HG02840 (cell line): ENCODE results near the gene CMTM8.

ENCODE experiments used
- ATAC-seq: cut with Tn5 transposase; IDR thresholded peaks from one replicate; pipeline ENCODE4 v1.9.1; 2021; ENCODE audit warnings: mild to moderate bottlenecking, moderate library complexity, moderate number of reproducible peaks; ENCODE audit not compliant: unreplicated experiment, low FRiP score

The CMTM8 gene

DNA sequence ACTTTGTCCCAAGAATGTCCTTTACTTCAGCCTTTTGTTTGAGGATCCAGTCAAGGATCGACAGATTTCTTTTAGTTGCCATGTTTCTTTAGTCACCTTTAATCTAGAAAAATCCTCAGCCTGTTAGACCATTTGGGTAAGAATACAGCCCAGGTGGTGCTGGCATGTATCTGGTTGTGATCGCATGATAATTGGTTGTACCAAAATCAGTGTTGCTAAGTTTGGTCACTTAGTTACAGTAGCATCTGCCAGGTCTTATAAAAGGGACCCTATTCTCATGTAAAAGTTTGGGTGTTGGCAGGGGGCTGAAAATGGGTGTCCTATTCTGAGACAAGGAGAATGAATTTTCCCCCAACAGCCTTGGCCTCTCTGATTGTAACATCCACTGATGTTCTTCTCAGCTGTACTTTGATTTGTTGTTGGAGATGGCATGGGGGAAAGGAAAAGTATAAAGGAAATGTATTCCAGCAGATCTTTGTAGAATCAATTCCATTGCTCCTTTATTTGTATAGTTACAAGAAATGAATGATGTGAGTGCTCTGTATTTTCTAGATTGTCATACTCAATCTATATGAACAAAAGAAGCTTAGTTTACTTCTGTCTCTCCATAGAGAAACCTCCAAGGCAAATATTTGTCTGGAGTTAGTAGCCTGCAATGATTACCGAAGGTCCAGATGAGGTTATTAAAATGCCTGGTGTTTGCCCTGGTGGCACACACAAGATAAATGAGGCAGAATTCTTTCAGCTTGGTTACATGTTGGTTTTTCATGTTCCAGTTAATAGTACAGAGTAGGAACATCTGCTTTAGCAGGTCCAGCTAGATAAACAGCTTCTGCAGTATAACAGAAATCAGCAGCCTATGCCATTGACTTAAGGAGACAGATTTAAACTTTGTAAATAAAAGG is 65.7 kb downstream of the CMTM8 start:
- no peak for ATAC-seq

DNA sequence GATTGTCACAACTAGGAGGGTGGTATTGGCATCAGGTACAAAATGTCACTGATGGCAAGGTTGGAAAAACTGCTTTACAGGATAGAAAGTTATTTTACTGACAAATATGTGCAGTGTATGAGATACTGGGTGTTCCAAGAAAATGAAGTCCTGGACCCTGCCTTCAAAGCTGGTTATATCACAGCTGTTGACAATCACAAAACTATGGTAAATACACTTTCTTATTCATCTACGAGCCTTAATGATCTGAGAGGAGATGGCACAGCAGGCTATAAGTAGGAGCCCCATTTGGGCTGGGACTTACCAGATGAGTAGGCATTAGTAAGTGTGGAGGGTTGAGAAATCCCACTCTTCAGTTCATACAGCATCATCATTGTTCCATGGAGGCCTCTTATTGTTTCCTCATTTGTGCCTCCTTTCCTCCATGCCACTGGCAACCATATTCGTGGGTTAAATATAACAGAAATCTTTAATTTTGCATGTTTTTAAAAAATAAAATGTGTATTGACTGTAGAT is 66.9 kb downstream of the CMTM8 start:
- no peak for ATAC-seq

DNA sequence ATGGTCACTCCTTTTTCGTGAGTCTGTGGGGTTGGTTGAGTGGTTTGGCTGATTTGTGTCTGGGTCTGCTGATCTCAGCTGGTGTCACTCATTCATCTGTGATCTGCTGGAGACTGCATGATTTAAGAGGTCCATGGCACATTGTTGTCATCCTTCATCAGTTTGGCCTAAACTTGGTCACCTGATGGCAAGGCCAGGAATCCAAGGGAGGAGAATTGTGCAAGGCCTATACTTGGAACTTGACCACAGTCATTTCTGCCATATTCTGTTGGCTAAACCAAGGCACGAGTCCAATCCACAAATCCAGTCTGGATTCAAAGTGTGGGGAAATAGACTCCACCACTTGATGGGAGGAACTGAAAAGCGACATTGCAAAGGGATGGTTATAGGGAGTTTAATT is 67.6 kb downstream of the CMTM8 start:
- ATAC-seq = no peak

DNA sequence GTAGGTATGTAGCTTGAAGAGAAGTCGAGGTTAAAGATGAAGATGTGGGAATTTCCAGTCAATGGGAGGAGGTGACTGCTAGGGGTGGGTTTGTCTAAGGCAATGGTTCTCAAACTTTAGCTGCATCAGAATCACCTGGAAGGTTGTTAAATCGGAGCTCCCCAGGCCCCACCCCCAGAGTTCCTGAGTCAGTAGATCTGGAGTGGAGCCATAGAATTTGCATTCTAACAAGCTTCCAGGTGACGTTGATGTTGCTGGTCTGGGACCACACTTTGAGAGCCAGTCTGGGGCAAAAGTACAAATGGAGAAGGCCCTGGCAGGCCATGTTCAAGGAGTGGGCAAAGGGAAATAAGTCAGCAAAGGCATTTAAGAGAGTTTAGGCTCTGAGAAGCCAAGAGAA is 69.1 kb downstream of the CMTM8 start:
- no peak for ATAC-seq

DNA sequence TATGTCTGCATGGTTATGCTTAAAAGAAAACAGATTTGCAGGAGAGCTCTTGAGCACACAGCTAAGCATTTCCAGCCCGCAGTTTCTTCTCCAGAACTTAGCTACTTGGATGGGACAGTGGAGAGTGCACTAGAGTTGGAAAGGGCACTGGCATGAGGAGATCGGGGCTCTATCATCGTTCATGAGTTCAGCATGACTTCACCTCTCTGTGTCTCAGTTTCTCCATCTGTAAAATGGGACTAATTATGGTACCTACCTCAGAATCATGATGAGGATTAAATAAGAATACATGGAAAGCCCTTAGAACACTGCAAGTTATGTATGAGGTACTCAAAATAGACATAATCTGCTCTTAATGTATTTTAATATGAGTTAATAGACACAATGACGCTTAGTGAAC is 69.9 kb downstream of the CMTM8 start:
- ATAC-seq = no peak

DNA sequence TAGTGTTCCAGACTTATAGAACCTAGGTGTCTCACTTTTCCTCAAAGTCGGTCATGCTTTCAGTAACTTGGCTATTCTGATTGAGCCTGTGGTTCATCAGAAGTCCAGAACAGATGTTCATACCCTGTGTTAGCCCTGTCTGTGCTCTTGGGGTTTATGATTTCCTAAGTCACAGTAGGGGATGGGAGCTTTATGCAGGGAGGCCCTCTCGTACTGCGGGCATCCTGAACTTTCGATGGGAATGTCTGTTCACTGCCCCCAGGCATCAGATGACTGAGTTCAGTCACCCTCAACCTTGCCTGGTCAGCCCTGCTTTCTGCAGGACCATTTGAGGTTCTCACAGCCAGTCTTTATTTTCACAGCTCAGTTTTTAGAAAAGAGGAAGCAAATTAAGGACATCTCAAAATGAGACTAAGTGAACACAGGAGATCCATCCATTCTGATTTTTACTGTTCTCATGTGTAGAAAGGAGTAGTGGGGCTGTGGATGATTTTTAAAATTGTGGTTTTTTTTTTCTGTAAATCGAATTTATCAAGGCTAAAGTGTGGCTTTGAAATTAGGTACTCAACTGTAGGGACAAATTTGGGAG is 71.3 kb downstream of the CMTM8 start:
- no peak for ATAC-seq

DNA sequence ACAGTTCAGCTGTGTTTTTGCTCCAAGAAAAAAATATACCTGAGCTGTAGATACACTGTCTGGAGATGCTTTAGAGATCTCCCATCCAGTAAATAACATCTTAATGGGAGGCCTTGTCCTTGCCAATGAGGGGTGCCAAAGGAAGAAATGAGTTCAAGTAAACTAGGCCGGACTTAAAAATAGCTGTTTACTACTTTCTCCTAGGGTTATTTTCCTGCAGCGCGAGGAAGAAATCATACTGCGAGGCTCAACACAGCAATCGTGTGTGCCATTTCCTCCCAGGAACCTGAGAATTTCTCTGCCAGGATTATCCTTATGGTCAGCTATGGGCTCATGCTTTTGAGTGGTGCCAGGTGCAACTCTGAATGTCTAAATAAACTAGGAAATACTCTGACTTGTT is 71.9 kb downstream of the CMTM8 start:
- no peak for ATAC-seq

DNA sequence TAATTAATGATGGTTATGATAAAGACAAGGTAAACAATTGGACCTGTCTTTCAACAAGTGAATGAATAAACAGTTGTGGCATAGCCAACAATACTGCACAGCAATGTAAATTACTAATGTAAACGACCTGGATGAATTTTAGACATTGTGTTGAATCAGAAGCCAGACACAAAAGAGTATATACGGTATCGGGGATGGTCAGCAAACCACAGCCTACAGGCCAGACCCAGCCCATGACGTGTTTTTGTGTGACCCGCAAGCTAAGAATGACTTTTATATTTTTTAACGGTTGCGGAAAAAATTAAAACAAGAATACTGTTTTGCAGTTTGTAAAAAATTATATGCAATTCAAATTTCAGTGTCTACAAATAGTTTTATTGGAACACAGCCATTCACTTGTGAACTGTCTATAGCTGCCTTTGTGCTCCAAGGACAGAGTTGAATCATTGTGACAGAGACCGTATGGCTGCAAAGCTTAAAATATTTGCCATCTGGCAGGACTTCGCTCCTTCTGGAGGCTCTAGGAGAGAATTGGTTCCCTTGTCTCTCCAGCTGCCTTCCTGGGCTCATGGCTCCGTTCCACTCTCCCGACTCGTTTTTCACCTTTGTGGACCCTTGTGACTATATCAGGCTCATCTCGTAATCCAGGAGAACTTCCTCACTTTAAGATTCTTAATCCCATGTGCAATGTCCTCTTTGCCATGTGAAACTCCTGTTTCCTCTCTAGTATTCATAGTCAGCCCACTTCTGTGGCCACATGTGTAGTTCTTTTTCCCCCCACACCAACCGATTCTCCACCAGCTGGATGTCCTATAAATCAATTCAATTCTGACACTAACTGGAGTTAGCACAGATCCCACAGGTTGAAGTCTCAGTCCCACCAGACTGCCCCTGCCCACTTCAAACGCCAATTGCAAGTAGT is 72.7 kb downstream of the CMTM8 start:
- no peak for ATAC-seq

DNA sequence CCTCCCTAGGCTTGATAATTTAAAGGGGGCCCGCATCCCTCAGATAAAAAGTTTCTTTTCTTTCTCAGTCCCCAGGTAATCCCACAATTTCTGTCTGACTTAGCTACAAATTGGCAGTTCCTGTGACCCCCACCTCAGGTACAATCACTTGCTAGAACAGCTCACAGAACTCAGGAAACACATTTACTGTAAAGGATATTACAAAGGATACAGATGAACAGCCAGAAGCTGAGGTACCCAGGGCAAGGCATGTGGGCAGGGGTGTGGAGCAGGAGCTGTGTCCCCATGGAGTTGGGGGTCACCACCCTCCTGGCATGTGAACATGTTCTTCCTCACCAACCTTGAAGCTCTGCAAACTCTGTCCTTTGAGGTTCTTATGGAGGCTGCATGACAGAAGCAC is 73.8 kb downstream of the CMTM8 start:
- ATAC-seq = no peak

DNA sequence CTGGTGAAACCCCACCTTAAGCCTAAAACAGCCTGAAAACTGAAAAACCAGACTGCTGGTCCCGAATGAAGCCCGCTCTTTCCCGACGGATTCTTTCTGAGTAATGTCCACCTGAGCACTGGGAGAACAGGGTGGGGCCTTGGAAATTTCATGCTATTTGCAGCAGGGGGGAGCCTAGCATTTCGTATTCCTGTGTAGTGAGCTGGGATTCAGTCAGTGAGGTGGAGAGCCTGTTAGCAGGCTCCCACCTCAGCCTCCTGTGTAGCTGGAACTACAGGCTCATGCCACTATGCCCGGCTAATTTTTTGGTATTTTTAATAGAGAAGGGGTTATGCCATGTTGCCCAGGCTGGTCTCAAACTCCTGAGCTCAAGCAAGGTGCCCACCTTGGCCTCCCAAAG is 74.7 kb downstream of the CMTM8 start:
- ATAC-seq = no peak

DNA sequence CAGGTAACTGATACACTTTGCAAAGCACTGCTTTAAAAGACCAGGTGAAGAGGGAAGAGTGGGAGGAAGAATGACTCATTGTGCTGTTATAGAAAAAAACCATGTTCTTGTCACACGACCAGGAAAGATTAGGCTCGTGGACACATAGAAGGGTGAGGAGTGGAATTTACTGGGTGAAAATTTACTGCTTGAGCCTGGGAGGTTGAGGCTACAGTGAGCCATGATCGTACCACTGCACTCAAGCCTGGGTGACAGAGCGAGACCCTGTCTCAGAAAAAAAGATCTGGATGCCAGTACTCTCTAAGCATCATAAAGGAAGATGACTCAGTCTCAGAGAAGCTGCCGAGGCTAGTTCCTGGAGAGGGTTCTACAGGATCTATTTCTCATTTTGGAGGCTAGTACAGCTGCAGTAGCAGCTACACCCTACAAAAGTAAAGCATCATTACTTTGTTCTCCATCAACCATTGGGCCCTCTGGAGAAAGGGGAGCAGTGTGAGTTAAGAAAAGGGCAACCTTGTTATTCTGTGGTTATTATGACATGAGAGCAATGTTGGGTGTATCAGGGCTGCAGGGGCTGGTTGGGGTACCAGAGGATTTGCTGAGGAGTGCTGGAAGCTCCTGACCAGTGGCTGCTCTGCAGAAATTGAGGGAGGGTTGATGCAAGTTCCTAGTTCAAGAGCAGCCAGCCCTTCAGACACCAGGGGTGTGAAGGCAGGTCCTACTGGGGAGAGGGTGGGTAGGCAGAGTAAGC is 75.4 kb downstream of the CMTM8 start:
- ATAC-seq = no peak

DNA sequence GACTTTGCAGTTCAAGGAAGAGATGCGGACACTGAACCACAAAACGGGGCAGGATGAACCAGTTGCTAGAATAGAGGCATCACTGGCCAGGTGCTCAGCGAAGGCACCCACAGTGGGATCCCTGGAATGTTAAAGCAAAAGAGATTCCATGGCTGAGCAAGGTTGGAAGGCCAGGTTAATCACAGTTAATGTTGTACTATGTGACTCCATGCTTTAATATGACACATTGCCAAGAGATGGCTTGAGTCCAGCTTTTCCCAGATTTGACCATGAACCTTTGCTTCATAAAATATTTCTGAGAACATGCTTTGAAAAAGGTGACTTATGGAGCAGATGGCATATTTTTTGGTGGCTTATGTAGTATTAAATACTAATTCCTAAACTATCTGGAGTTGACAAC is 77.0 kb downstream of the CMTM8 start:
- ATAC-seq = no peak

DNA sequence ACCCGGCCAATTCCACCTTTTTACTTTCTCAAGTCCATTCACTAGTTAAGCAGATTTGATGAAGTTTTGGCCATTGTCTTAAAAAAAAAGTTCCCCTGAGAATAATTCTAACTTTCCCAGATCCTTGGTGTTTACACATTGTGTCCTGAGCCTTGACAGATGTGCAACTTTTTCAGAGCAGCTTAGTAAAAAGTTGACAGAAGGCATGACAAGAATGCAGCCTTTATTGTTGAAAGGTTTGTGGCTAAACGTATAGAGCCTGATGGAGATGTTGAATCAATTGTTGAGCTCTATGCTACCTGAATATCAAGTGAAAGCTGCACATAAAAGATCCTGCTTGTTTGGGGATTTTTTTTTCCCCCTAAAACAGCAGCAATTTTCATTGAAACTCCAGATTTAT is 77.8 kb downstream of the CMTM8 start:
- ATAC-seq = no peak

DNA sequence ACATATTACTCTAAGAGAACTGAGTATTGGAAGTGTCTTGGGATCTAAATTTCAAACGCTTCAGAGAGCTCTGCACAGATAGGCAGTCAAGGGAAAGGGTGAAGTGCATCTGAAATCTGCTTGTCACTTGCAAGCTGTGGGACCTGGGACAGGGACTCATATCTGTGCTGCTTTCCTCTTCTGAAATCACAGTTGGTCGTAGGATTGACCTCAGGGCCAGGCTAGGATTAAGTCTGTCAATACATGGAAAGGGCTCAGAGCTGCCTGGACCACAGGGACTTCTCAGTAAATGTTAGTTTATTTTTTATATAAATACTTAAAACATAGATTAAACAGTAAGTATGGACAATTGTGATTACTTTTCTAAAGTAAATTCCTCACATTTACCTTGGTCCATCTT is 78.5 kb downstream of the CMTM8 start:
- ATAC-seq = no peak

DNA sequence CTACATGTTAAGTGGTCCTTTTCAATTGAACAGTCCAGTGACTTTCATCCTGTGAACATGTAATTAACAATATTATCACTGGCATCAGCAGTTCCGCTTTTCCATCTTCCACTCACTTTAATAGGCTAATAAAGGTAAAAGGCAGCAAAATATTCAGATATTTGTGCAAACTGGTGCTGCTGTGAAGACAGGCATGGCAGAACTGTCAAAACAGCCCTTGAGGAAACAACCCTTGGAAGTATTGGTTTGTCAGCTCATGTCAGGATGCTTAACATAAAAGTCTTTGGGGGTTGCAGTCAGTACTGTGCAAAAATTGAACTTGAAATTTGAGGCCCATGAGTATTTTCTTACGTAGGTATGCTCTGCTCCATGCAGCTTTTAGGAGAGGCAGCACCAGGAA is 81.1 kb downstream of the CMTM8 start:
- no peak for ATAC-seq

DNA sequence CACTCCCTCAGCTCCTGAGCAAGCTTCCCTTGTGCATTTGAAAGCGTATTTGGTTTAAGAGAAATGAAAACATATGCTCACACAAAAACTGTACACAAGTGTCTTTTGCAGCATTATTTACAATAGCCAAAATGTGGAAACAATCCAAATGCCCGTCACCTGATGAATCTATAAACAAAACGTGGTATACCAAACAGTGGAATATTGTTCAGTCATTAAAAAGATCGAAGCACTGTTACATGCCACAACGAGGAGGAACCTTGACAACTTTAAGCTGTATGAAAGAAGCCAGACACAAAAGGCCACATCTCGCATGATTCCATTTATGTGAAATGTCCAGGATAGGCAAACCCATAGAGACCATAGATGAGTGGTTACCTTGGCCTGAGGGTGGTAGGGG is 81.6 kb downstream of the CMTM8 start:
- no peak for ATAC-seq

DNA sequence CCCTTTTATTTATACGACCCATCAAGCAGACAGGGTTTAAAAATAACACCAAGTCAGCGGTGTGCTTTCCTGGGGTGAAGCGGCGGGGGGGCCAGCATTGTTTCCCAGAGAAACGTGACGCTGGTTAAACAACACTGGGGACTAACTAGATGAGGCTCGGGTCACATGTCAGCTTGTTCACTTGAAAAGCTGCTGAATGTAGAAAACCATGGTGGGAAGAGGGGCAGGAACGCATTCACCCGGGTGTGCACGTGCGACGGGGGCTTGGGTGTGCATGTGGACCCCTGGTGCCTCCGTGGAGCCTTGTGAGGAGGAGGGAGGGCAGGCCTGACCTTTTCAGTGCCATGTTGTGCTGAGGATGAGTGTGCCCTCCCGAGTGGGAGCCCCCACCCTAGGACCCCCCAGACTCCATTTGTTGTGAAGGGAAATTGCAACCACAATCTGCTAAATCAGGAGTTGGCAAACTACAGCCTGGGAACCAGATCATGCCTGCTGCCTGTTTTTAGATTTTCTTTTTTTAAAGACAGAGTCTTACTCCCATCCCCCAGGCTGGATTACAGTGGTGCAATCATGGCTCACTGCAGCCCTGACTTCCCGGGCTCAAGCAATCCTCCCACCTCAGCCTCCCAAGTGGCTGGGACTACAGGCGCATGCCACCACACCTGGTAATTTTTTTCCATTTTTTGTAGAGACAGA is 82.8 kb downstream of the CMTM8 start:
- ATAC-seq = no peak

DNA sequence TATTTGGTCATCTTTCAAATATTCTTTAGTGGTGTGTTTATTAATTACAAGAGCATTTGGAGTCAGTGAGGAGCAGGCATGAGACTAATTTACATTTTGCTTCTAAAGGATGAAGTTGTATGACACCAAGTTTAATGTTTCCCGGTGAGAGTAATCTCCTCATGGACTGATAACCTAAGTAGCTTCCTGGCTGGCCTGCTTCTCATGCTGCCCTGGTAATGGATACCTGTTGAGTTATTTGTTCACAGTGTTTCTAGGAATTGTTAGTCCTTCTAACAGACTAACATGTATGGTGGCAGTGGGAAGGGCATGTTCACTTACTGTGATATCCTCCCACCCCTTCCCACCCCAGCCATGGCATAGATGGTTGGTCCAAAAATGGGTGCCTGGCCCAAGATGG is 83.8 kb downstream of the CMTM8 start:
- ATAC-seq = no peak

DNA sequence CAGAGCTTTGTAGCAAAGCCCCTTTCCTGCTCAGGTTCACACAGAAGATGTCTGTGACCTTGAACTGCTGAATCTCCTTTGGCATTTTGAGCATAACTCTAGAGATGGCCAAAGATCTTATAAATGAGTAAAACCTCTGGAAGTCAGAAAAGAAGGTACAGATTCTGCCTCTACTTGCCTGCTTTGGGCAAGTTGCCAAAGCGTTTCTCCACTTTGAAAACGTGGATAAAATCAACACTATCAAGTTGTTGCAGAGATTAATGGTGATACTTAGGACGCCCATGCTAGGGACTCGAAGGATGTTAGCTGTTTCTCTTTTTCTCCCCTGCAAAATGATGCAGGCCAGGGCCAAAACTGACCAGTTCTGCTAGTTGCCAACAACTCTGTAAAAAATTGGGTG is 85.1 kb downstream of the CMTM8 start:
- no peak for ATAC-seq

DNA sequence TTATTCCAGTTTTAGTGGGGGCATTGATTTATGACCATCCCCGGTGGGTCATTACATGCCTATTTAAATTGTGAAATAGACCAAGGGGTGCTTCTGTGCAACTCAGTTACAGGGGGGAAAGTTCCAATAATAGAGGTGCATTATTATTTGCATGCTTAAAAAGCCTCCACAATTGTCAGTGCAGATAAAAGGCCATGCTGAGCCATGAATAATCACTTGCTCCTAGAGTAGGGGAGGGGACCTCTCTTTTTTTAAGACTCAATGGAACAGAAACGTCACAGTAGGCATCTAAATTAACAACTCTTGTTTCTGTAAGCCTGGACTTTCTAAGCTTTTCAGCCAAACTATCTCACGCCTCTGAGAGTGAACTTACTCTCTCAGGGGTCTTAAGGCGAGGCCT is 86.7 kb downstream of the CMTM8 start:
- ATAC-seq = no peak
